SK-N-SH treated with all-trans-retinoic acid at 6 μM for 48 hours (cell line): ENCODE measurements around the gene RAB23.

Source experiments
- ATAC-seq: fragments of 200-7000 bp; cut with Tn5 transposase; 3 replicates; pipeline ENCODE4 v1.9.1; 2020; ENCODE audit warnings: mild to moderate bottlenecking, moderate library complexity
- ARNTL ChIP-seq: fragments of 450-650 bp; formaldehyde crosslinking; IDR thresholded peaks from 2 replicates; pipeline ENCODE4 v1.5.0; 2020; ENCODE audit warnings: low read depth, mild to moderate bottlenecking, moderate library complexity, borderline replicate concordance
- BACH2 ChIP-seq: fragments of 250-450 bp; sonication (Bioruptor Pico); IDR thresholded peaks from 2 replicates; pipeline ENCODE4 v1.9.0; 2021; ENCODE audit warnings: mild to moderate bottlenecking, borderline replicate concordance
- CSDC2 ChIP-seq: fragments of 250-450 bp; sonication (Bioruptor Pico); IDR thresholded peaks from 2 replicates; pipeline ENCODE4 v1.5.0; 2020; ENCODE audit warnings: mild to moderate bottlenecking, moderate library complexity
- ESRRG ChIP-seq: fragments of 250-450 bp; sonication (Bioruptor Pico); IDR thresholded peaks from 2 replicates; pipeline ENCODE4 v1.6.1; 2021; ENCODE audit warnings: mild to moderate bottlenecking
- GLIS3 ChIP-seq: fragments of 250-450 bp; sonication (Bioruptor Pico); IDR thresholded peaks from 2 replicates; pipeline ENCODE4 v1.5.0; 2020; ENCODE audit warnings: mild to moderate bottlenecking, moderate library complexity
- ISL1 ChIP-seq: fragments of 250-450 bp; sonication (Bioruptor Pico); IDR thresholded peaks from 2 replicates; pipeline ENCODE4 v2.1.2; 2022; ENCODE audit warnings: mild to moderate bottlenecking, moderate library complexity
- OSR1 ChIP-seq: fragments of 250-450 bp; sonication (Bioruptor Pico); IDR thresholded peaks from 2 replicates; pipeline ENCODE4 v1.8.0; 2022; ENCODE audit warnings: moderate library complexity, mild to moderate bottlenecking, inconsistent platforms
- RARB ChIP-seq: fragments of 250-450 bp; sonication (Bioruptor Pico); IDR thresholded peaks from 2 replicates; pipeline ENCODE4 v1.8.0; 2021; ENCODE audit warnings: mild to moderate bottlenecking, moderate library complexity
- SNAI2 ChIP-seq: fragments of 250-450 bp; sonication (Bioruptor Pico); IDR thresholded peaks from 2 replicates; pipeline ENCODE4 v1.5.0; 2020; ENCODE audit warnings: mild to moderate bottlenecking, moderate library complexity
- TCF4 ChIP-seq: fragments of 250-450 bp; sonication (Bioruptor Pico); IDR thresholded peaks from 2 replicates; pipeline ENCODE4 v1.8.0; 2021; ENCODE audit warnings: mild to moderate bottlenecking, moderate library complexity, borderline replicate concordance
- TOX ChIP-seq: fragments of 250-450 bp; sonication (Bioruptor Pico); IDR thresholded peaks from 2 replicates; pipeline ENCODE4 v1.8.0; 2021; ENCODE audit warnings: mild to moderate bottlenecking, moderate library complexity, borderline replicate concordance
- ZC3H10 ChIP-seq: fragments of 250-450 bp; sonication (Bioruptor Pico); IDR thresholded peaks from 2 replicates; pipeline ENCODE4 v1.5.1; 2021; ENCODE audit warnings: mild to moderate bottlenecking, moderate library complexity
- ZFP3 ChIP-seq: fragments of 250-450 bp; sonication (Bioruptor Pico); IDR thresholded peaks from 2 replicates; pipeline ENCODE4 v1.5.0; 2020; ENCODE audit warnings: mild to moderate bottlenecking, moderate library complexity
- ZFP30 ChIP-seq: fragments of 450-650 bp; formaldehyde crosslinking; IDR thresholded peaks from 2 replicates; pipeline ENCODE4 v1.5.0; 2022; ENCODE audit warnings: mild to moderate bottlenecking, moderate library complexity
- ZNF565 ChIP-seq: fragments of 450-650 bp; formaldehyde crosslinking; conservative IDR thresholded peaks from 2 replicates; pipeline ENCODE4 v1.5.0; 2020; ENCODE audit warnings: low read depth, mild to moderate bottlenecking, moderate library complexity
- ZNF70 ChIP-seq: fragments of 450-650 bp; formaldehyde crosslinking; IDR thresholded peaks from 2 replicates; pipeline ENCODE4 v1.5.0; 2020; ENCODE audit warnings: mild to moderate bottlenecking, moderate library complexity
- ZNF8 ChIP-seq: fragments of 450-650 bp; formaldehyde crosslinking; IDR thresholded peaks from 2 replicates; pipeline ENCODE4 v1.5.0; 2020; ENCODE audit warnings: mild to moderate bottlenecking, moderate library complexity
- TF ChIP-seq, protein P1 (sequence below): fragments of 250-450 bp; sonication (Bioruptor Pico); IDR thresholded peaks from 2 replicates; pipeline ENCODE4 v1.5.1; 2021; ENCODE audit warnings: mild to moderate bottlenecking, moderate library complexity
- TF ChIP-seq, protein P2 (sequence below): fragments of 250-450 bp; sonication (Bioruptor Pico); IDR thresholded peaks from 2 replicates; pipeline ENCODE4 v1.5.1; 2020; ENCODE audit warnings: low read depth, mild to moderate bottlenecking, moderate library complexity
- TF ChIP-seq, protein P3 (sequence below): fragments of 250-450 bp; sonication (Bioruptor Pico); IDR thresholded peaks from 2 replicates; pipeline ENCODE4 v1.5.0; 2020; ENCODE audit warnings: mild to moderate bottlenecking, moderate library complexity
- TF ChIP-seq, protein P4 (sequence below): fragments of 250-450 bp; sonication (Bioruptor Pico); IDR thresholded peaks from 2 replicates; pipeline ENCODE4 v1.8.0; 2021; ENCODE audit warnings: low read depth, mild to moderate bottlenecking, moderate library complexity, borderline replicate concordance

RAB23 gene

GRCh38 chr6:57255451-57256169 is 33.5 kb upstream of the RAB23 start:
- TF ChIP-seq, protein P1, sequence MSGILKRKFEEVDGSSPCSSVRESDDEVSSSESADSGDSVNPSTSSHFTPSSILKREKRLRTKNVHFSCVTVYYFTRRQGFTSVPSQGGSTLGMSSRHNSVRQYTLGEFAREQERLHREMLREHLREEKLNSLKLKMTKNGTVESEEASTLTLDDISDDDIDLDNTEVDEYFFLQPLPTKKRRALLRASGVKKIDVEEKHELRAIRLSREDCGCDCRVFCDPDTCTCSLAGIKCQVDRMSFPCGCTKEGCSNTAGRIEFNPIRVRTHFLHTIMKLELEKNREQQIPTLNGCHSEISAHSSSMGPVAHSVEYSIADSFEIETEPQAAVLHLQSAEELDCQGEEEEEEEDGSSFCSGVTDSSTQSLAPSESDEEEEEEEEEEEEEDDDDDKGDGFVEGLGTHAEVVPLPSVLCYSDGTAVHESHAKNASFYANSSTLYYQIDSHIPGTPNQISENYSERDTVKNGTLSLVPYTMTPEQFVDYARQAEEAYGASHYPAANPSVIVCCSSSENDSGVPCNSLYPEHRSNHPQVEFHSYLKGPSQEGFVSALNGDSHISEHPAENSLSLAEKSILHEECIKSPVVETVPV, result no peak
- TF ChIP-seq CSDC2 (no peak), ZNF70 (no peak), GLIS3 (CRISPR knock-in tag) (no peak), SNAI2 (CRISPR knock-in tag) (no peak)
- no peak for ATAC-seq

DNA sequence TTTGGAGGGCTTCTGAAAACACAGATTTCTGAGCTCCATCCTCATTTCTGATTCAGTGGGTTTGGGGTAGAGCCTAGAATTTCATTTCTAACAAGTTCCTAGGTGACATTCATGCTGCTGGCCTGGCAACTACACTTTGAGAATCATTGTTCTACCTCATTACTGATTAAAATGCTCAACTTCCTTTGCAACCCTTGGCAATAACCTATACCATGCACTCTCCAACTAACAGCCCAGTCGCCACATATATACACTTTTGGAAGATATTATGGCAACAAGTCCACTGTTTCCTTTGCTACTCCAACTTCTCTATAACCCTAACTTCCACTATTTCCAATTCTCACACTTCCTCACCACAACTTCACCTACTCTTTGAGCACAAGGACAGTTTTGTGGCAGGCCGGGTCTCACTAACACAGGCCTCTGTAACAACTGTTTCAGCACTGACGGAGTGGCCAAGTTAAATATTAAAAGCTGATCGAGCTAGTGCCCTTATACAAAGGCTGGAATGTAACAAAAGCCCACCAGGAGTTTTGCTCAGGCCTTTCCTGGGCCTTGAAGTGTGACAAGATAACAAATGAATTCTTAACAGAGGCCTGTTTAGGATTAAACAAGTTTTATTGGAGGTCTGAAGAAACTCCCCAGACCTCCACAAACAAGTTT is 32.1 kb upstream of the RAB23 start:
- ATAC-seq, result no peak
- TF ChIP-seq ISL1 (CRISPR knock-in tag) (no peak), ZNF565 (CRISPR knock-in tag) (no peak), ZFP3 (CRISPR knock-in tag) (no peak), ZFP30 (no peak), ZC3H10 (CRISPR knock-in tag) (no peak), CSDC2 (no peak), OSR1 (no peak), ZNF70 (no peak), RARB (CRISPR knock-in tag) (no peak), SNAI2 (CRISPR knock-in tag) (no peak), BACH2 (CRISPR knock-in tag) (no peak), GLIS3 (CRISPR knock-in tag) (no peak), TCF4 (CRISPR knock-in tag) (no peak), ZNF8 (CRISPR knock-in tag) (no peak)
- TF ChIP-seq, protein P2, sequence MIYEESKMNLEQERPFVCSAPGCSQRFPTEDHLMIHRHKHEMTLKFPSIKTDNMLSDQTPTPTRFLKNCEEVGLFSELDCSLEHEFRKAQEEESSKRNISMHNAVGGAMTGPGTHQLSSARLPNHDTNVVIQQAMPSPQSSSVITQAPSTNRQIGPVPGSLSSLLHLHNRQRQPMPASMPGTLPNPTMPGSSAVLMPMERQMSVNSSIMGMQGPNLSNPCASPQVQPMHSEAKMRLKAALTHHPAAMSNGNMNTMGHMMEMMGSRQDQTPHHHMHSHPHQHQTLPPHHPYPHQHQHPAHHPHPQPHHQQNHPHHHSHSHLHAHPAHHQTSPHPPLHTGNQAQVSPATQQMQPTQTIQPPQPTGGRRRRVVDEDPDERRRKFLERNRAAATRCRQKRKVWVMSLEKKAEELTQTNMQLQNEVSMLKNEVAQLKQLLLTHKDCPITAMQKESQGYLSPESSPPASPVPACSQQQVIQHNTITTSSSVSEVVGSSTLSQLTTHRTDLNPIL, result no peak
- TF ChIP-seq, protein P3, sequence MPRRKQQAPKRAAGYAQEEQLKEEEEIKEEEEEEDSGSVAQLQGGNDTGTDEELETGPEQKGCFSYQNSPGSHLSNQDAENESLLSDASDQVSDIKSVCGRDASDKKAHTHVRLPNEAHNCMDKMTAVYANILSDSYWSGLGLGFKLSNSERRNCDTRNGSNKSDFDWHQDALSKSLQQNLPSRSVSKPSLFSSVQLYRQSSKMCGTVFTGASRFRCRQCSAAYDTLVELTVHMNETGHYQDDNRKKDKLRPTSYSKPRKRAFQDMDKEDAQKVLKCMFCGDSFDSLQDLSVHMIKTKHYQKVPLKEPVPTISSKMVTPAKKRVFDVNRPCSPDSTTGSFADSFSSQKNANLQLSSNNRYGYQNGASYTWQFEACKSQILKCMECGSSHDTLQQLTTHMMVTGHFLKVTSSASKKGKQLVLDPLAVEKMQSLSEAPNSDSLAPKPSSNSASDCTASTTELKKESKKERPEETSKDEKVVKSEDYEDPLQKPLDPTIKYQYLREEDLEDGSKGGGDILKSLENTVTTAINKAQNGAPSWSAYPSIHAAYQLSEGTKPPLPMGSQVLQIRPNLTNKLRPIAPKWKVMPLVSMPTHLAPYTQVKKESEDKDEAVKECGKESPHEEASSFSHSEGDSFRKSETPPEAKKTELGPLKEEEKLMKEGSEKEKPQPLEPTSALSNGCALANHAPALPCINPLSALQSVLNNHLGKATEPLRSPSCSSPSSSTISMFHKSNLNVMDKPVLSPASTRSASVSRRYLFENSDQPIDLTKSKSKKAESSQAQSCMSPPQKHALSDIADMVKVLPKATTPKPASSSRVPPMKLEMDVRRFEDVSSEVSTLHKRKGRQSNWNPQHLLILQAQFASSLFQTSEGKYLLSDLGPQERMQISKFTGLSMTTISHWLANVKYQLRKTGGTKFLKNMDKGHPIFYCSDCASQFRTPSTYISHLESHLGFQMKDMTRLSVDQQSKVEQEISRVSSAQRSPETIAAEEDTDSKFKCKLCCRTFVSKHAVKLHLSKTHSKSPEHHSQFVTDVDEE (CRISPR knock-in tag), result no peak
- TF ChIP-seq, protein P4, sequence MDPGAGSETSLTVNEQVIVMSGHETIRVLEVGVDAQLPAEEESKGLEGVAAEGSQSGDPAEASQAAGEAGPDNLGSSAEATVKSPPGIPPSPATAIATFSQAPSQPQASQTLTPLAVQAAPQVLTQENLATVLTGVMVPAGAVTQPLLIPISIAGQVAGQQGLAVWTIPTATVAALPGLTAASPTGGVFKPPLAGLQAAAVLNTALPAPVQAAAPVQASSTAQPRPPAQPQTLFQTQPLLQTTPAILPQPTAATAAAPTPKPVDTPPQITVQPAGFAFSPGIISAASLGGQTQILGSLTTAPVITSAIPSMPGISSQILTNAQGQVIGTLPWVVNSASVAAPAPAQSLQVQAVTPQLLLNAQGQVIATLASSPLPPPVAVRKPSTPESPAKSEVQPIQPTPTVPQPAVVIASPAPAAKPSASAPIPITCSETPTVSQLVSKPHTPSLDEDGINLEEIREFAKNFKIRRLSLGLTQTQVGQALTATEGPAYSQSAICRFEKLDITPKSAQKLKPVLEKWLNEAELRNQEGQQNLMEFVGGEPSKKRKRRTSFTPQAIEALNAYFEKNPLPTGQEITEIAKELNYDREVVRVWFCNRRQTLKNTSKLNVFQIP (CRISPR knock-in tag), result no peak
- TF ChIP-seq, protein P1, result no peak

DNA sequence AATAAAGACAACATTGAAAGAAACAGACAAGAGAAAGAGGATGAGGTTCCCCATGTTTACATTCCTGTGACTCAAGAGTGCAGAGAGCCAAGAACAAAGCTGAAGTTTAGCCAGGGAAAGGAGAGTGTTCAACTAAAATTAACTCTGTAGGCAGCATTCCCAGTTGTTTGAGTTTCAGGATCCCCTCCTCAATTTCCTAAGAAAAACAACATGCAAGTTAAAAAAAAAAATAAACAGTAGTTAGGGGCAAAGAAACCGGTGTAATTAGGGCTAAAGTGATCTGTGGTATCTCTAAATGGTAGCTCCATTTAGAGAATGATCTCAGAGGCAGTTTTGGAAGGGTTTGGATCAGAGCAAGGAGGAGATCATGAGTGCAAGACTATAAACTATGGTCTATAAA is 30.9 kb upstream of the RAB23 start:
- TF ChIP-seq, protein P3 (CRISPR knock-in tag), result no peak
- TF ChIP-seq TCF4 (CRISPR knock-in tag) (no peak), ZNF8 (CRISPR knock-in tag) (no peak), ZFP3 (CRISPR knock-in tag) (no peak), ZC3H10 (CRISPR knock-in tag) (no peak), SNAI2 (CRISPR knock-in tag) (no peak), TOX (CRISPR knock-in tag) (no peak), CSDC2 (no peak), ZNF565 (CRISPR knock-in tag) (no peak), ESRRG (CRISPR knock-in tag) (no peak), ZNF70 (no peak), ARNTL (CRISPR knock-in tag) (no peak)
- TF ChIP-seq, protein P2, result no peak
- peak; percentile 47; the same call in 1 of the 3 replicates for ATAC-seq
